ENCODE data around the gene HPCAL1.

HPCAL1 gene

GRCh38 chr2:10475221-10475722, 172.6 kb downstream of the HPCAL1 start:
- no peak for DNase-seq

GRCh38 chr2:10475811-10476660, 173.3 kb downstream of the HPCAL1 start:
- DNase-seq, result no peak

DNA sequence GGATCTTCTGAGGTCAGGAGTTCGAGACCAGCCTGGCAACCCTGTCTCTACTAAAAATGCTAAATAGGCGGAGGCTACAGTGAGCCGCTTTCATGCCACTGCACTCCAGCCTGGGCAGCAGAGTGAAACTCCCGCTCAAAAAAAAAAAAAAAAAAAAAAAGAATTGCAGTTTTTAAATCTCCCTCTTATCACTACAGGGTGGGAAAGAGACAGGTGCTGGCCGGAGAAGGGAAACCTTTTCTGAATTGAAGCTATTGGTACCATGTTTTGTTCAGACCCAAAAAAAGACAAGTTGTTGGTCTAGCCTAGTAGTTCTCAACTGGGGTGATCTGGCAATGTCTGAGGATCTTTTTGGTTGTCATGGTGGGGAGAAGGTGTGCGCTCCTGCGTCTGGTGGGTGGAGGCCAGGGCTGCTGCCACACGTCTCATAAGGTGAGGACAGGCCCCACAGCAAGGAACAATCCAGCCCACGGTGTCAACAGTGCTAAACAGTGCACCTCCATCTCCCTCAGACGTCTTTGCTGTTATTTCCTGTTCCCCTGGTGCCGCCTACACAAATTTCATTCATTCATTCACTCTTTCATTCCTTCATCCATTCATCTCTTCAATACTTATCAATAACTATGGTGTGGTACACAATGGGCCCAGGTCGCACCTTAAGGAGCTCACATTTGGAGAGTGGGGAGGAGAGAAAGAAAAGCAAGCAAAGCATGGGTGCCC, 174.2 kb downstream of the HPCAL1 start:
- DNase-seq, result no peak
